HG03354 (cell line): ENCODE measurements around the gene ELMO1.

ENCODE experiments used
- ATAC-seq: cut with Tn5 transposase; IDR thresholded peaks from one replicate; pipeline ENCODE4 v1.9.1; 2021; ENCODE audit warnings: mild to moderate bottlenecking; ENCODE audit not compliant: unreplicated experiment, poor library complexity, severe bottlenecking

Gene ELMO1

DNA sequence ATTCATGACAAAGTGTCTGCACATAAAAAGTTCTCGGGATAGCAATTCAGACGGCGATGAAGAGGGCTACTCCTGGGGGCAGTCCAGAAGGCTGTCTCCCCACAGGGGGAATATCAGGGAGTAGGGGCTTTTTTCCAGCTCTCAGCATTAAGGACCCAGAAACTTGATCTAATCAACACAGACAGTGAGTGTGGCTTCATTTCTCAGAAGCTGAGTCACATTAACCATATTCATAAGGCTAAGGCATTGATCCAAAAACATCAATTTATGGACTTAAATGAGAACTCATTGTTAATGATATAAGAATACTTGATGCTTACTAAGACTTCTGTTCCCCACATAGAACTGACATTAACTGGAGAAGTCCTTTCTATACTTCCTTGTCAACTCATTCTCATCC, 636.9 kb downstream of the ELMO1 start:
- ATAC-seq = no peak

DNA sequence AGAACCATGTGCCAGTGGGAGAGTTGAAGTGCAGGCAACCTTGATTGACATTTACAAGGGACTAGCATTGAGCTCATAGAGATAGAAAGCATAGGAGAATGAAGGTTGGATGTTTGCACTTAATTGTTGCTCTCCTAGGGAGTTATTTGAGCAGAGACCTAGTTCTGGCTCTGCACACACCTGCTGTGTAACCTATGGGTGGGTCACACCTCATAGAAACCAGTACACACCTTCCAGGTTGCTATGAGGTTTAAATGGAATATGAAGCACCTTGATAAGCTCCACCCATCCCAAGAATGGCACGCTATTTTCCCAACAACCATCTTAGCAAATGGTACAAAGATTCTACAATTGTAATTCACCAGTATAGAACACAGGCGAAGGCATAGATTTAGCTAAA, 638.2 kb downstream of the ELMO1 start:
- no peak for ATAC-seq

DNA sequence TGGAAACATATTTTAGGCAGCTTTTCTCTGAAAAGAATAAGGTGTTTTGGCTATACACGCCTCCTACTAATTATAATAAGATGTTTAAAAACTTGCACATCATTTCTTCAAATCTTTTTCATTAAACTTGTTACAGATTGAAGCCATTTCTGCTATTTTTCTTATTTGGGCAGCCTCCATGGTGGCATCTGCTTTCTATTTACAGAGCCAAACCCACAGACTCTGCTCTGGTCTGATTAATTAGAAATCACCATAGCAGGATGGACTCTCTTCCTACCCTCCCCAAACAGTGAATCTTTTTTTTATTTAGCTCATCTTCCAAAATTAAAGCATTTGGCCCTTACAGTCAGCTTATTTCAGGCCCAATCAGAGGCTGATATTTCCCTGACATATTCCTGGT, 638.6 kb downstream of the ELMO1 start:
- no peak for ATAC-seq

DNA sequence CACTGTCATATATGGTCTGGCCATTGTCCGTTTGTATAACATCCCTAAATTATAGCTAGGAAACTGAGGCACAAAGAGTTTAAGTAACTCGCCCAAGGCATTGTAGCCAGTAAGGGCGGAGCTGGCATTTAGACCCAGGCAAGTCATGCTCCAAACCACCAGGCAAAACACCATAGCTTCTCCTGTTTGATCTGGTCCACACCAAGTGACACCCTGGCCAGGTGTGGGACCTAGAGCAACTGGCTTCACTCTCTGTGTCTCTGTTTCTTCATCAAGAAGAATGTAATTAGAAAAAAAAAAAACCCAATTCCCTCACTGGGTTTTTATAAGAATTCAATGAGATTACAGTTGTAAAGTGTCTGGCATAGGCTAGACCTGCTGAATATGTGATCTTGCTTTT, 639.2 kb downstream of the ELMO1 start:
- ATAC-seq = no peak

DNA sequence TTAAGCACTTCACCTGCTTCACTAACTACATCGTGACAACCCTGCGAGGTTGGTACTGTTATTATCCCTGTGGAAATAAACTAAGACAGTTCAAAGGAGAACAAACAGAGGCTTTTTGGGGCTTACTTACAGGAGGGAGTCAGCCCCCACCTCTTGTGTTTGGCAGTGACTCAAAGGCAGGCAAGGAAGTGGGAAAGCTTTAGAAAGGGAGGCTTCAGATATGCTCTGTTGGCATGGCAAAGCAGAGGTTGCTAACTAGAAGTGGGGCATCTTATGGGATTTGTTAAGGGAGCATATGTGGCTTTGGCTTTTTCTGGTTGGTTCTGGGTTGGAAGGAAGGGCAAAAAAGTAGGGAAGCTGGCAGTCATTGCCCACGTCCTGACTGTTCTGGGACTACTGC, 639.6 kb downstream of the ELMO1 start:
- no peak for ATAC-seq

DNA sequence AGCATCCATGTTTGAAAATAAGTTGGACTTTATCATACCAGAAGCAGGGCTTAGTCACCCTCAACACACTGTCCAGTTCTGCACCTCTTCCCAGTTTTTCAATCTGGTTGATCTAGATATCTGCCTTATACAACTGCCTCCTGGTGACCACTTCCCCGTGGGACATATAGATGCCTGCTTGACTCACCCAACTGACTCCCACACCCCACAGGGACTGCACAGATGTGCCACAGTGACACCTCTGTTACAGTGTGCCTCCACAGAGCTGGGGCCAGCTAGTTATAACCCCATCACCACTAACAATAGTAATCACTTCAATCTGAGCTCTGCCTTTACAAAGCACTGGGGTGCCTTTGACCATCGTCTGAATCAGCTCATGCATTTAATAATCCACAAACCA, 641.8 kb downstream of the ELMO1 start:
- ATAC-seq = no peak
